Measurements from ENCODE around the gene TDRD3.

GRCh38 chr13:60492187-60492586 lies 95.2 kb downstream of the TDRD3 start:
- TF ChIP-seq, protein P1, sequence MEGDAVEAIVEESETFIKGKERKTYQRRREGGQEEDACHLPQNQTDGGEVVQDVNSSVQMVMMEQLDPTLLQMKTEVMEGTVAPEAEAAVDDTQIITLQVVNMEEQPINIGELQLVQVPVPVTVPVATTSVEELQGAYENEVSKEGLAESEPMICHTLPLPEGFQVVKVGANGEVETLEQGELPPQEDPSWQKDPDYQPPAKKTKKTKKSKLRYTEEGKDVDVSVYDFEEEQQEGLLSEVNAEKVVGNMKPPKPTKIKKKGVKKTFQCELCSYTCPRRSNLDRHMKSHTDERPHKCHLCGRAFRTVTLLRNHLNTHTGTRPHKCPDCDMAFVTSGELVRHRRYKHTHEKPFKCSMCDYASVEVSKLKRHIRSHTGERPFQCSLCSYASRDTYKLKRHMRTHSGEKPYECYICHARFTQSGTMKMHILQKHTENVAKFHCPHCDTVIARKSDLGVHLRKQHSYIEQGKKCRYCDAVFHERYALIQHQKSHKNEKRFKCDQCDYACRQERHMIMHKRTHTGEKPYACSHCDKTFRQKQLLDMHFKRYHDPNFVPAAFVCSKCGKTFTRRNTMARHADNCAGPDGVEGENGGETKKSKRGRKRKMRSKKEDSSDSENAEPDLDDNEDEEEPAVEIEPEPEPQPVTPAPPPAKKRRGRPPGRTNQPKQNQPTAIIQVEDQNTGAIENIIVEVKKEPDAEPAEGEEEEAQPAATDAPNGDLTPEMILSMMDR (IDR thresholded peaks at IDR 0.05; ENCODE audit: borderline replicate concordance, extremely low read depth, low read length, poor library complexity, severe bottlenecking), result no peak
- TF ChIP-seq EZH2 (IDR thresholded peaks at IDR 0.05; ENCODE audit: borderline replicate concordance, low read depth, low read length, severe bottlenecking), result no peak

All from DND-41 (cell line).